IPS-15b (cell line): ENCODE results near the gene ARL3.
"Not testable (repeated sequence)": the region's sequence is repeated elsewhere in the genome, so short reads cannot be mapped to it uniquely, and the experiment has no call there.

Experiments used
- H3K27me3 ChIP-seq: one replicate; pipeline ENCODE4 v1.6.1; 2013; ENCODE audit warnings: low read length; ENCODE audit not compliant: control insufficient read depth, insufficient read depth
- H3K36me3 ChIP-seq: one replicate; pipeline ENCODE4 v1.6.1; 2013; ENCODE audit warnings: low read length; ENCODE audit not compliant: control insufficient read depth, insufficient read depth
- H3K4me1 ChIP-seq: one replicate; pipeline ENCODE4 v1.6.1; 2013; ENCODE audit warnings: mild to moderate bottlenecking, low read length; ENCODE audit not compliant: control insufficient read depth, insufficient read depth
- H3K4me3 ChIP-seq: one replicate; pipeline ENCODE4 v1.5.1; 2013; ENCODE audit warnings: low read depth, low read length
- H3K9ac ChIP-seq: one replicate; pipeline ENCODE4 v1.6.1; 2013; ENCODE audit warnings: low read depth, mild to moderate bottlenecking, low read length
- H3K9me3 ChIP-seq: one replicate; pipeline ENCODE4 v1.6.1; 2013; ENCODE audit warnings: mild to moderate bottlenecking, low read length; ENCODE audit not compliant: control insufficient read depth, insufficient read depth

ARL3 gene

DNA sequence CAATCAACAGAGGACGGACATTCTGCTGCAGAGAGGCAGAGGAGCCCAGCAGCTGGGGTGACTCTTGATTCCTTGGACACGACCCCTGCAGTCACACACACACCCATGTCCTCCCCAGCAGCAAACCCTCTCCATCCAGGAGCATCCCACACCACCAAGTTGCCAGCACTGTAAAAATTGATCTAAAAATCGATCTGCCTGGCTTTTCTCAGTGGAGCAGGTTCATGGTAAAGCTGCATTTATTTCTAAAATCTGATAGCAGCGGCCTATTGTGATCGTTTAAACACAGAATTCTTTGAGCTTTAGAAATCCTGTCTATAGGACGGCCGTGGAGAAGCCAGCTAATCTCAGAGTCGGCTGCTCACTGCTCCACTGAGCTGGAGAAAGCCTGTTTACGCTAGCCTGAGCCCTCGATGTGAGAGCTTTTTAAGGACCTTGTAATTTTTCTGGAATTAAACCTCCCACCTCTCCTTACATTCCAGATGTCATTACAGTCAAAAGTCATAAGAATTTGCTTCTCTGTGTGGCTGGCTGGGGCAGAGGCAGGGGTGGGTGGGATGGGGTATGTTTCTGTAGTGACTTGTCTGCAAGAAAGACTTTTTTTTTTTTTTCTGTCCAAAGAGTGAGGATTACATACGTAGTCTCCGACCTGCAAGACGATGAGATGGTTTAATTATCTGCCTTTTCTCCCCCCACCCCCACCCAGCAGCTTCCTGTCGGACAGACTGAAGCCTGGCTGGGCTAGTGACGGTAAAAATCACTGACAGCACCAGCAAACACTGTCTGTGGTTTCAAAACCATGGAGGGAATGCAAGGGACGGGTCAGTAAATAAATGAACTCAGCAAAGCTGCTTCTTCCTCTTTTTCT is 38.3 kb downstream of the ARL3 start:
- H3K9ac ChIP-seq, result no peak overlapping the region
- H3K9me3 ChIP-seq, result no peaks in the 10 kb centered on the region
- no peak overlapping the region for H3K4me3 ChIP-seq
- no peaks in the 10 kb centered on the region for H3K36me3 ChIP-seq
- H3K27me3 ChIP-seq, result no peaks in the 10 kb centered on the region
- H3K4me1 ChIP-seq, result peaks cover 37% of the 10 kb centered on the region

DNA sequence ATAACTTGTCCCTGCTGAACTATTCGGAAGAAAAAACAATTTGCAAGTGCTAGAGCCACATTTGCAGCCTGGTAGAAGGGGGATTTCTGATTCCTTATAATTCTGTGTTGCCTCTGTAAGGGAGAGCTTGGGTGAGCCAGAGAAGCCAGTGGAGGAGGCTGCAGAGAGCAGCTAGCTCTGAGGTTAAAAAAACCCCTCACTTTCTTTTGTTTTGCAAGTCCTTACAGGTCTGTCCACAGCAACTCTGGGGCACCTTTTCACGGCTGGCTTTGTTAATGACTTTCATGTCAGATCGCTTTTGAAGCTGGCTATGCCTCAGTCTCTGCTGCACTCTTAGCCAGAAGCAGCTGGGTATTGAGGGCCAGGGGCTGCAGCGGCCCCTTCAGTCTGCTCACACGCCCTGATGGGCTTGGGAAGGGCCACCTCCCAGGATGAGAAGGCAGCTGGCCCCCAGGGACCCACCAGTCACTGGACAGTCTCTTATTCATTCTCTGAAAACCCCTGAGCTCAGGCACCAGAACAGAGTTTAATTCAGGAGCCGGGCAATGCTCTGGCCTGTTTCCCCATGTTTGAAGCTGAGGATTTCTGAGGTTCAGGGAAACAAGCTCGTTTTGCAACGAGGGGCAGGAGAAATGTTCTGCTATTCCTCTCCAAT is 39.1 kb downstream of the ARL3 start:
- Histone ChIP-seq H3K9me3 (no peaks in the 10 kb centered on the region), H3K4me1 (peaks cover 45% of the 10 kb centered on the region), H3K9ac (no peak overlapping the region), H3K27me3 (no peaks in the 10 kb centered on the region), H3K4me3 (no peak overlapping the region), H3K36me3 (no peaks in the 10 kb centered on the region)

DNA sequence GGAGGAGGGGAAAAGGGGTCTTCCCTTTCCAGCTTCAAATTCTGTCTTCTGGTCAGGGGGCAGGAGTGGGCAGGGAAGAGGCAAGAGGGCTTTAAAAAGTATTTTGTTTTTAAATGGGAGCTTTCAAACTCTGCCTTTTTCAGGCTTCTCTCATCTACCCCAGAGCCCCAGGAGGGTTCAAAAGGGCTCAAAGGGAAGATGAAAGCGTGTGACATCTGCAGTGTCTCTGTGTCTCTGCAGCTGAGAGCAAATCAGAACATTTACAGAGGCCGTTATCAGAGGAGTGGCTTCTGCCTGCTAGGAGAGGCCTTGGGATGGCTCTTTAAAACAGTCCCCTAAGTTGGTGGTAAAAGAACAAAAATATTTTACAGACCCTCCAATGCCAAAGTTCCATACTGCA is 39.6 kb downstream of the ARL3 start:
- H3K9me3 ChIP-seq, result no peaks in the 10 kb centered on the region

GRCh38 chr10:102673819-102674511 is 40.2 kb downstream of the ARL3 start:
- Histone ChIP-seq H3K4me3 (no peak overlapping the region), H3K9me3 (no peaks in the 10 kb centered on the region), H3K36me3 (no peaks in the 10 kb centered on the region), H3K4me1 (peaks cover 48% of the 10 kb centered on the region), H3K9ac (no peak overlapping the region), H3K27me3 (no peaks in the 10 kb centered on the region)

More for the DNA sequence above, 39.6 kb downstream of the ARL3 start:
- Histone ChIP-seq H3K27me3 (no peaks in the 10 kb centered on the region), H3K4me3 (no peak overlapping the region), H3K36me3 (no peaks in the 10 kb centered on the region), H3K4me1 (peaks cover 48% of the 10 kb centered on the region), H3K9ac (no peak overlapping the region)

GRCh38 chr10:102673236-102673818 is 40.9 kb downstream of the ARL3 start:
- no peak overlapping the region for H3K9ac ChIP-seq
- H3K27me3 ChIP-seq, result no peaks in the 10 kb centered on the region
- peaks cover 44% of the 10 kb centered on the region for H3K4me1 ChIP-seq
- no peak overlapping the region for H3K4me3 ChIP-seq
- H3K9me3 ChIP-seq, result no peaks in the 10 kb centered on the region
- H3K36me3 ChIP-seq, result no peaks in the 10 kb centered on the region

DNA sequence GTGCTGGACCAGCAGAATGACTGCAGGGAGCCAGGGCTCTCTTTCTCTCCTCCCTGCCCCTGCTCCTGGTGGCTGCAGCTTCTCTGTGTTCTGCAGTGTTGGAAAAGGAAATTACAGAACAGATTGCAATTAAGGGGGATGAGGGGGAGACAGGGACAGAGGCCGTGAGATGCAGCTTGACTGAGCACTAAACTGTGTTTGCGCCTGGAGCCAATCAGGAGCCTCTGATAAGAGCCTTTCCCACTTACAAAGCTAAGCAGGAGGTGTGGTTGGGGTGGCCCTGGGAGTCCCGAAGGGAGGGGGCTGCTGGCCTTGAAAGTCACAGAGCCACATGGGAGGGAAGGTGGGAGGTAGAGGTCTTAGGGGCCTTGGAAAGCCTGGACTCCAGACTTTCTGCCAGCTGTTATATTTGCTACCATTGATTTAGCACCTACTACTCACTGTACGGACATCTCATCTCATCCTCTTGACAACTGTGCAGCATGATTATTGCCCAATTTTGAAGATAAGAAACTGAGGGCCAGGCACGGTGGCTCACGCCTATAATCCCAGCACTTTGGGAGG is 43.2 kb downstream of the ARL3 start:
- H3K36me3 ChIP-seq, result no peaks in the 10 kb centered on the region
- H3K4me3 ChIP-seq, result no peak overlapping the region
- H3K4me1 ChIP-seq, result peaks cover 27% of the 10 kb centered on the region
- H3K27me3 ChIP-seq, result no peaks in the 10 kb centered on the region
- no peak overlapping the region for H3K9ac ChIP-seq
- no peaks in the 10 kb centered on the region for H3K9me3 ChIP-seq

GRCh38 chr10:102670065-102670670 is 44.0 kb downstream of the ARL3 start:
- Histone ChIP-seq H3K4me3 (no peak overlapping the region), H3K9me3 (no peaks in the 10 kb centered on the region), H3K4me1 (peaks cover 22% of the 10 kb centered on the region), H3K9ac (no peak overlapping the region), H3K36me3 (no peaks in the 10 kb centered on the region), H3K27me3 (no peaks in the 10 kb centered on the region)

GRCh38 chr10:102669206-102670064 is 44.8 kb downstream of the ARL3 start:
- no peaks in the 10 kb centered on the region for H3K9me3 ChIP-seq
- H3K4me1 ChIP-seq, result peaks cover 15% of the 10 kb centered on the region
- no peaks in the 10 kb centered on the region for H3K36me3 ChIP-seq
- no peak overlapping the region for H3K4me3 ChIP-seq
- H3K9ac ChIP-seq, result no peak overlapping the region
- no peaks in the 10 kb centered on the region for H3K27me3 ChIP-seq

DNA sequence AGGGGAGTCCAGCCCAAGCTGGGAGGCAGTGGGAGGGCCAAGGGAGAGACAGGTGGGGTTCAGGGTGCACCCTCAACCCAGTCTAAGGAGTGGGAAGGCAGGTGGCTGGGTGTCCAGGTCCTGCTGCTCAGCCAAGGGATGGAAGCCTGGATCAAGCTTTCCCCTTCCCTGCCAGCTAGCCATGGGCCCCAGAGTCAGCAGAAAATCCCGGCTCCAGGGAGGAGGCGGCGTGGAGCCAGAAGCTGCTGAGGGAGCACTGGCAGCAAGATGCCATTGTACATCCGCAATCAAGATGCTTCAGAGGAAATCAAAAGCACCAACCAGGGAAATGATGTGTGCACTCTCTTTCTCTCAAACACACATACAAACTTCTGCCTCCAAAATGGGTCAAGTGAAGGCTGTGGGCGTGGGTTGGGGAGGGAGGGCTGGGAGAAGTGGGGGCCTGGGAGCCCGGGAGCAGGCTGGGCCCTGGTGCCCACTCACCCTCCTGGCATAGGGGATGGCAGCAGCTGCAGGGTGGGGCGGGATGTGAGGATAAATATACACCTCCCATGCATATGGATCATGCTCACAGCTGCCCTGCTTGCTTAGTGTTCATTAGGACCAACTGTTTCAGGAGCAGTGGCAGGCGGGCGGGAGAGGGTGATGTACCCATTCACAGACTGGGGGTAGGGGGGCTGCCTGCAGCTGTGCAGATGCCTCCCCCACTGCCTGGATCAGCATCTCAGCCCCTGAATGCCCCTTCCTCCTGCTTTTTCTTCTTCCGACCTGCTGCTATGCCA is 45.7 kb downstream of the ARL3 start:
- Histone ChIP-seq H3K9me3 (no peaks in the 10 kb centered on the region), H3K4me1 (peaks cover 14% of the 10 kb centered on the region)

DNA sequence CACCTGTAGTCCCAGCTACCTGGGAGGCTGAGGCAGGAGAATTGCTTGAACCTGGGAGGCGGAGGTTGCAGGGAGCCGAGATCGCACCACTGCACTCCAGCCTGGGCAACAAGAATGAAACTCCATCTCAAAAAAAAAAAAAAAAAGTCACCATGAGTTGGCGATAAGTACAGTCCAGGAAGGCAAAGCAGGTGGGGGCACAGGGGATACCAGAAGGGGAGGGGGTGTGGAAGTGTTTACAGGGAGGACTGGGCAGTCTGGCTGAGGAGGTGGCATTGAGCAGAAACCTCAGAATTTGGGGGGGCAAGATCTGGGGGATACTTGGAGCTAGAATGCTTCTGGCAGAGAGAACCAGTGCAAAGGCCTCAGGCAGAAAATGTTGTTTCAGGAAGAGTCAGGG is 46.8 kb downstream of the ARL3 start:
- not testable (repeated sequence) for H3K9me3 ChIP-seq, H3K27me3 ChIP-seq, H3K36me3 ChIP-seq

More for the DNA sequence above, 45.7 kb downstream of the ARL3 start:
- no peak overlapping the region for H3K4me3 ChIP-seq
- H3K9ac ChIP-seq, result peak overlapping the region; percentile 4
- H3K36me3 ChIP-seq, result no peaks in the 10 kb centered on the region
- no peaks in the 10 kb centered on the region for H3K27me3 ChIP-seq

More for the DNA sequence above, 46.8 kb downstream of the ARL3 start:
- not testable (repeated sequence) for H3K4me3 ChIP-seq, H3K9ac ChIP-seq
- peaks cover 14% of the 10 kb centered on the region for H3K4me1 ChIP-seq
